Islet of Langerhans (tissue), 1 donor: ENCODE measurements around the gene HIVEP3.

Experiments
- FAIRE-seq: peaks from one replicate; lab custom pipeline; 2011; peaks lifted over from hg19 to GRCh38; lab: Jason Lieb, UNC

HIVEP3 gene

GRCh38 chr1:41682149-41682548 is 236.6 kb downstream of the HIVEP3 start:
- no peak for FAIRE-seq

- FAIRE-seq: no peak
Observed at GRCh38 chr1:41681331-41682098, 237.2 kb downstream of the HIVEP3 start.

GRCh38 chr1:41679994-41680393 is 238.7 kb downstream of the HIVEP3 start:
- FAIRE-seq: no peak

- FAIRE-seq: no peak
Observed at GRCh38 chr1:41679531-41679930, 239.2 kb downstream of the HIVEP3 start.

- FAIRE-seq: no peak
Observed at GRCh38 chr1:41678111-41678878, 240.4 kb downstream of the HIVEP3 start.

GRCh38 chr1:41677620-41678019 is 241.1 kb downstream of the HIVEP3 start:
- FAIRE-seq: no peak

- FAIRE-seq: no peak
Observed at GRCh38 chr1:41675401-41675800, 243.3 kb downstream of the HIVEP3 start.

- no peak for FAIRE-seq
Observed at GRCh38 chr1:41674522-41674921, 244.2 kb downstream of the HIVEP3 start.

- FAIRE-seq: no peak
Observed at GRCh38 chr1:41673806-41674205, 244.9 kb downstream of the HIVEP3 start.

GRCh38 chr1:41673378-41673777 is 245.3 kb downstream of the HIVEP3 start:
- no peak for FAIRE-seq

- FAIRE-seq: no peak
Observed at GRCh38 chr1:41672641-41673361, 245.9 kb downstream of the HIVEP3 start.

- FAIRE-seq: no peak
Observed at GRCh38 chr1:41672173-41672572, 246.5 kb downstream of the HIVEP3 start.

GRCh38 chr1:41671116-41671755 is 247.5 kb downstream of the HIVEP3 start:
- no peak for FAIRE-seq

- FAIRE-seq: no peak
Observed at GRCh38 chr1:41670217-41670957, 248.3 kb downstream of the HIVEP3 start.

- FAIRE-seq: no peak
Observed at GRCh38 chr1:41668967-41669366, 249.8 kb downstream of the HIVEP3 start.

GRCh38 chr1:41668054-41668660 is 250.6 kb downstream of the HIVEP3 start:
- FAIRE-seq: no peak

GRCh38 chr1:41666981-41667631 is 251.6 kb downstream of the HIVEP3 start:
- no peak for FAIRE-seq

- no peak for FAIRE-seq
Observed at GRCh38 chr1:41665962-41666917, 252.5 kb downstream of the HIVEP3 start.

GRCh38 chr1:41664861-41665640 is 253.7 kb downstream of the HIVEP3 start:
- no peak for FAIRE-seq
